K562 (cell line): ENCODE measurements around the gene CACNA2D3. TPM values are rescaled to one million over a fixed set of nuclear protein-coding genes. Genes with fewer than 3 reads are reported as not detected.

Source experiments
- ATAC-seq: fragments of 200-7000 bp; cut with Tn5 transposase; 3 replicates; pipeline ENCODE4 v1.9.1; 2020; ENCODE audit warnings: moderate library complexity
- BruUV-seq: library from RNA; stranded (reverse); fragments of 400-500 nt; replicated peaks from 2 replicates; lab custom pipeline; 2021; lab: Mats Ljungman, UMichigan
- CTCF ChIA-PET: fragments of 300-600 bp; formaldehyde crosslinking; extraction: SDS; loops from one replicate; lab custom pipeline; 2021; ENCODE audit warnings: low intra/inter-chr PET ratio; lab: Yijun Ruan, JAX
- POLR2A ChIA-PET: fragments of 300-600, 350-650 bp; sonication (Branson Sonifier 250); formaldehyde crosslinking; extraction: SDS; loops from one replicate; lab custom pipeline; 2021; ENCODE audit warnings: antibody characterized with exemption, inconsistent platforms; lab: Yijun Ruan, JAX
- DNase-seq, 4 experiments: peaks; one replicate each; pipeline versions ENCODE4 v3.0.0 to v3.0.0-alpha.2; 2011 to 2018; ENCODE audit warnings: low spot score in 3 of 4, mixed read lengths in 3 of 4; ENCODE audit errors: extremely low read depth in 1 of 4
- FAIRE-seq: peaks from 2 replicates; lab custom pipeline; 2011; peaks lifted over from hg19 to GRCh38; lab: Jason Lieb, UNC
- H2AFZ ChIP-seq: 2 replicates; pipeline ENCODE4 v1.6.0; 2011; ENCODE audit warnings: low read depth, low read length, control low read depth, inconsistent platforms
- H3K27ac ChIP-seq: fragments of 200-600 bp; 3 replicates; pipeline ENCODE4 v1.8.0; 2011; ENCODE audit warnings: low read depth, mild to moderate bottlenecking, control low read depth, inconsistent platforms, low read length, moderate library complexity, mixed read lengths; ENCODE audit errors: extremely low read depth
- H3K27me3 ChIP-seq, 2 experiments: fragments of 300-600 bp in 1 of 2; 2 replicates in 1 of 2; 3 replicates in 1 of 2; pipeline versions ENCODE4 v1.6.0 to v1.8.0; 2011; ENCODE audit warnings: inconsistent platforms in 2 of 2, low read length in 2 of 2, mild to moderate bottlenecking in 1 of 2, mixed read lengths in 1 of 2, moderate library complexity in 1 of 2; ENCODE audit not compliant: control insufficient read depth in 2 of 2, insufficient read depth in 2 of 2
- H3K36me3 ChIP-seq: fragments of 300-600 bp; 3 replicates; pipeline ENCODE4 v1.8.0; 2011; ENCODE audit warnings: mild to moderate bottlenecking, low read length, inconsistent platforms; ENCODE audit not compliant: control insufficient read depth, insufficient read depth
- H3K4me1 ChIP-seq, 2 experiments: fragments of 200-600 bp in 1 of 2; replicated peaks in 1 of 2; 2 replicates in 1 of 2; 3 replicates in 1 of 2; pipeline versions ENCODE4 v1.5.1 to v1.8.0; 2011; ENCODE audit warnings: inconsistent platforms in 2 of 2, low read length in 2 of 2, mild to moderate bottlenecking in 1 of 2, mixed read lengths in 1 of 2, moderate library complexity in 1 of 2; ENCODE audit not compliant: control insufficient read depth in 2 of 2, insufficient read depth in 2 of 2
- H3K4me2 ChIP-seq: 2 replicates; pipeline ENCODE4 v1.6.1; 2011; ENCODE audit warnings: low read length, control low read depth, inconsistent platforms, mixed read lengths; ENCODE audit not compliant: insufficient read depth
- H3K4me3 ChIP-seq: fragments of 200-600 bp; sonication (generic), shearing (Covaris generic); 2 replicates; pipeline ENCODE4 v1.5.1; 2016; ENCODE audit warnings: control low read depth, inconsistent platforms
- H3K79me2 ChIP-seq: fragments of 200-600 bp; 3 replicates; pipeline ENCODE4 v1.8.0; 2011; ENCODE audit warnings: low read length, inconsistent platforms; ENCODE audit not compliant: control insufficient read depth, insufficient read depth
- H3K9ac ChIP-seq, 2 experiments: 2 replicates each; pipeline versions ENCODE4 v1.6.0 to v1.6.1; 2011; ENCODE audit warnings: low read depth in 2 of 2, low read length in 2 of 2, control low read depth in 1 of 2, inconsistent platforms in 1 of 2, mild to moderate bottlenecking in 1 of 2, mixed read lengths in 1 of 2; ENCODE audit not compliant: insufficient read depth in 1 of 2
- H3K9me1 ChIP-seq: one replicate; pipeline ENCODE4 v1.6.0; 2011; ENCODE audit warnings: inconsistent platforms, mild to moderate bottlenecking, low read length, moderate library complexity; ENCODE audit not compliant: control insufficient read depth, insufficient read depth
- H3K9me3 ChIP-seq: replicated peaks from 2 replicates; pipeline ENCODE4 v1.5.1; 2011; ENCODE audit warnings: low read depth, low read length, inconsistent platforms; ENCODE audit not compliant: control insufficient read depth, insufficient read depth
- H4K20me1 ChIP-seq: replicated peaks from 2 replicates; pipeline ENCODE4 v1.6.1; 2011; ENCODE audit warnings: low read length, inconsistent platforms, mixed read lengths; ENCODE audit not compliant: control insufficient read depth, insufficient read depth
- CBFB ChIP-seq: sonication (generic); formaldehyde crosslinking; IDR thresholded peaks from 2 replicates; pipeline ENCODE4 v1.4.0; 2020; ENCODE audit warnings: mild to moderate bottlenecking, missing genetic modification reagents
- CHD2 ChIP-seq: IDR thresholded peaks from 2 replicates; pipeline ENCODE4 v1.6.1; 2011; ENCODE audit warnings: low read depth, low read length
- ESRRB ChIP-seq: fragments of 250-450 bp; sonication (Bioruptor Pico); IDR thresholded peaks from 2 replicates; pipeline ENCODE4 v1.5.0; 2020; ENCODE audit warnings: mild to moderate bottlenecking, moderate library complexity, borderline replicate concordance
- FOXP1 ChIP-seq: sonication (generic); formaldehyde crosslinking; IDR thresholded peaks from 2 replicates; pipeline ENCODE4 v1.8.0; 2022; ENCODE audit warnings: mild to moderate bottlenecking, missing genetic modification reagents
- HDAC1 ChIP-seq, 2 experiments: fragments of 450-650 bp; IDR thresholded peaks; 2 replicates each; pipeline ENCODE4 v1.6.1; 2016 to 2017; ENCODE audit warnings: inconsistent platforms in 1 of 2, mild to moderate bottlenecking in 1 of 2, moderate library complexity in 1 of 2
- MEF2A ChIP-seq: IDR thresholded peaks from 2 replicates; pipeline ENCODE4 v1.6.1; 2011; ENCODE audit warnings: low read depth, mild to moderate bottlenecking, low read length, moderate library complexity; ENCODE audit not compliant: control insufficient read depth
- MYNN ChIP-seq, 2 experiments: sonication (generic); formaldehyde crosslinking in 1 of 2; IDR thresholded peaks; 2 replicates each; pipeline versions ENCODE4 v1.5.0 to v1.6.1; 2016 to 2020; ENCODE audit warnings: antibody characterized with exemption in 1 of 2, missing genetic modification reagents in 1 of 2
- SMARCC2 ChIP-seq: fragments of 450-650 bp; IDR thresholded peaks from 2 replicates; pipeline ENCODE4 v1.6.1; 2017; ENCODE audit warnings: antibody characterized with exemption, moderate library complexity, mild to moderate bottlenecking, low read depth
- TAL1 ChIP-seq: fragments of 450-650 bp; IDR thresholded peaks from 2 replicates; pipeline ENCODE4 v1.6.1; 2016; ENCODE audit warnings: mild to moderate bottlenecking
- TEAD1 ChIP-seq, 2 experiments: fragments of 450-650 bp in 1 of 2; sonication (generic) in 1 of 2; formaldehyde crosslinking; IDR thresholded peaks; 2 replicates each; pipeline versions ENCODE4 v1.4.0 to v1.8.0; 2020 to 2022; ENCODE audit warnings: mild to moderate bottlenecking in 2 of 2, missing genetic modification reagents in 1 of 2
- ZNF239 ChIP-seq: fragments of 250-450 bp; sonication (Bioruptor Pico); IDR thresholded peaks from 2 replicates; pipeline ENCODE4 v1.4.0; 2020; ENCODE audit warnings: mild to moderate bottlenecking
- ZNF583 ChIP-seq: fragments of 250-450 bp; sonication (Bioruptor Pico); IDR thresholded peaks from 2 replicates; pipeline ENCODE4 v1.4.0; 2020
- ZNF586 ChIP-seq: fragments of 450-650 bp; formaldehyde crosslinking; conservative IDR thresholded peaks from 2 replicates; pipeline ENCODE4 v1.4.0; 2020; ENCODE audit warnings: mild to moderate bottlenecking, moderate library complexity
- ZNF766 ChIP-seq: fragments of 200-800 bp; sonication (Bioruptor generic); conservative IDR thresholded peaks from 2 replicates; pipeline ENCODE4 v1.6.1; 2016; ENCODE audit warnings: missing genetic modification characterization, missing compliant biosample characterization
- WGBS: fragments of 100-300 bp; shearing (Covaris generic); methylation state at CpG from one replicate; pipeline ENCODE4 v1.1.6; 2016; ENCODE audit warnings: low coverage, mixed read lengths; ENCODE audit not compliant: insufficient coverage; ENCODE audit errors: missing lambda C conversion rate; 5-methylcytosine and 5-hydroxymethylcytosine counted together
- in situ Hi-C: fragments of 300-500 bp; cut with MboI; formaldehyde crosslinking; loops from 4 replicates; pipeline ENCODE4 v1.15.0; 2018; ENCODE audit warnings: inconsistent platforms, mixed read lengths
- intact Hi-C: fragments of 100-400 bp; cut with micrococcal nuclease; formaldehyde crosslinking; loops from 2 replicates; pipeline ENCODE4 v1.14.2; 2022
- polyA plus RNA-seq, 8 experiments: library from polyadenylated mRNA; depleted of rRNA in 4 of 8; stranded (reverse) in 5 of 8; unstranded in 3 of 8; fragments of >200 nt; fragmentation: Nextera tagmentation in 2 of 8; fragmentation: Illumina TruSeq in 1 of 8; extraction: Ambion mirVana in 2 of 8; extraction: Trizol in 1 of 8; gene quantifications; 2 replicates each; pipeline versions ENCODE4 v1.2.1 to v1.2.3, GENCODE V29; 2011 to 2014; ENCODE audit warnings: inconsistent platforms in 1 of 8, missing spikeins in 1 of 8
- total RNA-seq, 7 experiments: library from RNA; depleted of rRNA in 6 of 7; stranded (reverse); fragments of >200 nt in 6 of 7; fragmentation: Illumina TruSeq in 2 of 7; extraction: Trizol in 2 of 7; gene quantifications; 2 replicates each; pipeline versions ENCODE4 v1.2.1 to v1.2.3, GENCODE V29; 2011 to 2021; ENCODE audit warnings: low replicate concordance in 1 of 7
- TF ChIP-seq, protein P1 (sequence below): fragments of 450-650 bp; IDR thresholded peaks from 2 replicates; pipeline ENCODE4 v1.6.1; 2016; ENCODE audit warnings: antibody characterized with exemption
- TF ChIP-seq, protein P2 (sequence below): fragments of 150-350 bp; IDR thresholded peaks from 2 replicates; pipeline ENCODE4 v1.6.1; 2014; ENCODE audit warnings: low read depth, mild to moderate bottlenecking, low read length, borderline replicate concordance
- TF ChIP-seq, protein P3 (sequence below): sonication (generic); formaldehyde crosslinking; IDR thresholded peaks from 2 replicates; pipeline ENCODE4 v1.9.0; 2022; ENCODE audit warnings: mild to moderate bottlenecking, missing genetic modification reagents
- TF ChIP-seq, protein P4 (sequence below): fragments of 250-450 bp; sonication (Bioruptor Pico); IDR thresholded peaks from 2 replicates; pipeline ENCODE4 v1.4.0; 2020

The CACNA2D3 gene
- total and polyA plus RNA-seq, 9 of the 15 experiments (the other 6 are each of a cell fraction or from before 2014, with no cell fraction given), result 0.01 TPM; not detected in 8

DNA sequence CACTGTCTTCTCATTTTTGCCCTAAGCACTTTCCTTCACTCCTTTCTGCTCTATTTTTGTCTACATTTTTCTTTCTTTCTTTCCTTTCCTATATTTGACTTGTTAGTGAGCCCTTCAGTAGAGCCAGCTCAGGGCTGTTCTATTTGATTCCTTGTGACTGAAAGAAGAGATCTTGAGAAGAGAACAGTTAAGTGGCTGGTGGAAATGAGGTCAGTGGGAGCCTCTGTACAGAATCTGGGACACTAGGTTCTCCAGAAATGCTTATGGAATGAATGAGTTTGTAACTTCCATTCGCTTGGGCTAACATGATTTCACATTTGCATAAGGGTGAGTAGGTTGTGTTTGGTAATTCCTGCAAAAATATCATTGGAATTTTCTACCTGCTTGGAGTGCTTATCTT, 45.6 kb downstream of the CACNA2D3 start:
- no TSS peak for BruUV-seq
- Histone ChIP-seq H3K36me3 (no peaks in the 10 kb centered on the region), H3K9me3 (no peaks in the 10 kb centered on the region), H3K4me3 (no peak overlapping the region), H3K9ac (no peak overlapping the region), H2AFZ (no peak overlapping the region), H3K4me2 (no peak overlapping the region), H3K27ac (no peak overlapping the region), H3K9me1 (no peaks in the 10 kb centered on the region), H3K4me1 (no peaks in the 10 kb centered on the region), H4K20me1 (no peaks in the 10 kb centered on the region; the same call in 1 of the 2 replicates), H3K79me2 (no peaks in the 10 kb centered on the region), H3K27me3 (no peaks in the 10 kb centered on the region; a peak in 1 of 5 replicates)
- intact Hi-C loops, result no loop called here
- CTCF ChIA-PET, result no interaction called here
- DNase-seq, result no peak
- in situ Hi-C loops, result no loop called here
- TF ChIP-seq, protein P1, sequence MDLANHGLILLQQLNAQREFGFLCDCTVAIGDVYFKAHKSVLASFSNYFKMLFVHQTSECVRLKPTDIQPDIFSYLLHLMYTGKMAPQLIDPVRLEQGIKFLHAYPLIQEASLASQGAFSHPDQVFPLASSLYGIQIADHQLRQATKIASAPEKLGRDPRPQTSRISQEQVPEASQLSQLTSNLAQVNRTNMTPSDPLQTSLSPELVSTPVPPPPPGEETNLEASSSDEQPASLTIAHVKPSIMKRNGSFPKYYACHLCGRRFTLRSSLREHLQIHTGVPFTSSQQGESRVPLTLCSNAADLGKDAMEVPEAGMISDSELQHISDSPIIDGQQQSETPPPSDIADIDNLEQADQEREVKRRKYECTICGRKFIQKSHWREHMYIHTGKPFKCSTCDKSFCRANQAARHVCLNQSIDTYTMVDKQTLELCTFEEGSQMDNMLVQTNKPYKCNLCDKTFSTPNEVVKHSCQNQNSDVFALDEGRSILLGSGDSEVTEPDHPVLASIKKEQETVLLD, result no peak
- no peak for TF ChIP-seq ZNF766 (CRISPR knock-in tag)
- TF ChIP-seq MEF2A, result no peak
- TF ChIP-seq ZNF239 (CRISPR knock-in tag), result no peak
- TF ChIP-seq, protein P2, sequence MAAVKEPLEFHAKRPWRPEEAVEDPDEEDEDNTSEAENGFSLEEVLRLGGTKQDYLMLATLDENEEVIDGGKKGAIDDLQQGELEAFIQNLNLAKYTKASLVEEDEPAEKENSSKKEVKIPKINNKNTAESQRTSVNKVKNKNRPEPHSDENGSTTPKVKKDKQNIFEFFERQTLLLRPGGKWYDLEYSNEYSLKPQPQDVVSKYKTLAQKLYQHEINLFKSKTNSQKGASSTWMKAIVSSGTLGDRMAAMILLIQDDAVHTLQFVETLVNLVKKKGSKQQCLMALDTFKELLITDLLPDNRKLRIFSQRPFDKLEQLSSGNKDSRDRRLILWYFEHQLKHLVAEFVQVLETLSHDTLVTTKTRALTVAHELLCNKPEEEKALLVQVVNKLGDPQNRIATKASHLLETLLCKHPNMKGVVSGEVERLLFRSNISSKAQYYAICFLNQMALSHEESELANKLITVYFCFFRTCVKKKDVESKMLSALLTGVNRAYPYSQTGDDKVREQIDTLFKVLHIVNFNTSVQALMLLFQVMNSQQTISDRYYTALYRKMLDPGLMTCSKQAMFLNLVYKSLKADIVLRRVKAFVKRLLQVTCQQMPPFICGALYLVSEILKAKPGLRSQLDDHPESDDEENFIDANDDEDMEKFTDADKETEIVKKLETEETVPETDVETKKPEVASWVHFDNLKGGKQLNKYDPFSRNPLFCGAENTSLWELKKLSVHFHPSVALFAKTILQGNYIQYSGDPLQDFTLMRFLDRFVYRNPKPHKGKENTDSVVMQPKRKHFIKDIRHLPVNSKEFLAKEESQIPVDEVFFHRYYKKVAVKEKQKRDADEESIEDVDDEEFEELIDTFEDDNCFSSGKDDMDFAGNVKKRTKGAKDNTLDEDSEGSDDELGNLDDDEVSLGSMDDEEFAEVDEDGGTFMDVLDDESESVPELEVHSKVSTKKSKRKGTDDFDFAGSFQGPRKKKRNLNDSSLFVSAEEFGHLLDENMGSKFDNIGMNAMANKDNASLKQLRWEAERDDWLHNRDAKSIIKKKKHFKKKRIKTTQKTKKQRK, result no peak
- TF ChIP-seq MYNN (IDR thresholded peaks at IDR 0.05), result no peak
- no peak for TF ChIP-seq MYNN (CRISPR knock-in tag; IDR thresholded peaks at IDR 0.05)
- TF ChIP-seq CBFB (CRISPR knock-in tag), result no peak
- no peak for TF ChIP-seq ZNF586 (CRISPR knock-in tag)
- no peak for TF ChIP-seq TEAD1 (CRISPR knock-in tag; IDR thresholded peaks at IDR 0.05)
- no peak for TF ChIP-seq ESRRB
- TF ChIP-seq, protein P3, sequence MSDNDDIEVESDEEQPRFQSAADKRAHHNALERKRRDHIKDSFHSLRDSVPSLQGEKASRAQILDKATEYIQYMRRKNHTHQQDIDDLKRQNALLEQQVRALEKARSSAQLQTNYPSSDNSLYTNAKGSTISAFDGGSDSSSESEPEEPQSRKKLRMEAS (CRISPR knock-in tag), result no peak
- no peak for TF ChIP-seq ZNF583 (CRISPR knock-in tag)
- TF ChIP-seq FOXP1, result no peak
- TF ChIP-seq CHD2, result no peak
- no peak for TF ChIP-seq HDAC1 (IDR thresholded peaks at IDR 0.05)
- TF ChIP-seq, protein P4, sequence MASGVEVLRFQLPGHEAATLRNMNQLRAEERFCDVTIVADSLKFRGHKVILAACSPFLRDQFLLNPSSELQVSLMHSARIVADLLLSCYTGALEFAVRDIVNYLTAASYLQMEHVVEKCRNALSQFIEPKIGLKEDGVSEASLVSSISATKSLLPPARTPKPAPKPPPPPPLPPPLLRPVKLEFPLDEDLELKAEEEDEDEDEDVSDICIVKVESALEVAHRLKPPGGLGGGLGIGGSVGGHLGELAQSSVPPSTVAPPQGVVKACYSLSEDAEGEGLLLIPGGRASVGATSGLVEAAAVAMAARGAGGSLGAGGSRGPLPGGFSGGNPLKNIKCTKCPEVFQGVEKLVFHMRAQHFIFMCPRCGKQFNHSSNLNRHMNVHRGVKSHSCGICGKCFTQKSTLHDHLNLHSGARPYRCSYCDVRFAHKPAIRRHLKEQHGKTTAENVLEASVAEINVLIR (CRISPR knock-in tag), result no peak
- no peak for TF ChIP-seq SMARCC2
- TF ChIP-seq TAL1, result no peak
- POLR2A ChIA-PET, result no interaction called here
- FAIRE-seq, result no peak
- no peak for ATAC-seq
- WGBS, result 0% methylated on average over 1 of the region's 1 CpG
